ENCODE results near the gene KCNMA1. TPM values are rescaled to one million over a fixed set of nuclear protein-coding genes. Genes with fewer than 3 reads are reported as not detected.

Gene KCNMA1
- total and polyA plus RNA-seq, 7 donors = 15.3 to 427 (median 256) TPM

DNA sequence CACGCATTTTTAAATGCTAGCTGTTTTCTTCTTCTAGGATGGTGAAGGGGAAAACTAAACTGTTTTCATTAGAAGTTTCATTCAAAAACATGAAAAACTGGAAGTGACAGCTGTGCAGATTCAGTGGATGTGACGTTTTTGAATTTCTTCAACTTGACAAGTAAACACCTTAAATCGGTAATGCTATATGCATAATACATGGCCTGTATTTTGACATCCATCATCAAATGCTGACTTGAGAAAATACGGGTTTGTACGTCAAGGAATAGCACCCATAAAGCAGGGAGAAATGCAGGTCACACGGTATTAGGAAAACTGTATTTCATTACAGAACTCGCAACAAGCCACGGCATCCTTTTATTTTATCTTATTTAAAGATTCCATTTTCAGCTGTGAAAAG lies 720.5 kb downstream of the KCNMA1 start:
- H3K9me3 ChIP-seq = no peaks in the 10 kb centered on the region
- no peak for DNase-seq
- peaks cover 0 to 9% (median 0%) of the 10 kb centered on the region in 4 donors for H3K36me3 ChIP-seq
- WGBS, 2 donors = 94% methylated on average over 8 of the region's 8 CpGs
- intact Hi-C loops (cut with DNase I) = no loop called here
- H3K4me3 ChIP-seq = no peak overlapping the region
- no peak overlapping the region for H3K27ac ChIP-seq
- peaks cover 0 to 46% (median 31%) of the 10 kb centered on the region in 4 donors for H3K4me1 ChIP-seq
- TF ChIP-seq EP300 (IDR thresholded peaks at IDR 0.05) = no peak
- H3K27me3 ChIP-seq = no peaks in the 10 kb centered on the region

GRCh38 chr10:76916536-76916935 lies 721.1 kb downstream of the KCNMA1 start:
- intact Hi-C loops (cut with DNase I) = no loop called here
- Histone ChIP-seq H3K4me1 (peaks cover 0 to 46% (median 30%) of the 10 kb centered on the region in 4 donors), H3K9me3 (no peaks in the 10 kb centered on the region), H3K36me3 (peaks cover 0 to 9% (median 0%) of the 10 kb centered on the region in 4 donors), H3K27me3 (no peaks in the 10 kb centered on the region), H3K4me3 (no peak overlapping the region), H3K27ac (no peak overlapping the region)
- TF ChIP-seq POLR2A (IDR thresholded peaks at IDR 0.05) (no peak), POLR2AphosphoS5 (IDR thresholded peaks at IDR 0.05) (no peak), EP300 (IDR thresholded peaks at IDR 0.05) (no peak)
- TF ChIP-seq, protein P1, sequence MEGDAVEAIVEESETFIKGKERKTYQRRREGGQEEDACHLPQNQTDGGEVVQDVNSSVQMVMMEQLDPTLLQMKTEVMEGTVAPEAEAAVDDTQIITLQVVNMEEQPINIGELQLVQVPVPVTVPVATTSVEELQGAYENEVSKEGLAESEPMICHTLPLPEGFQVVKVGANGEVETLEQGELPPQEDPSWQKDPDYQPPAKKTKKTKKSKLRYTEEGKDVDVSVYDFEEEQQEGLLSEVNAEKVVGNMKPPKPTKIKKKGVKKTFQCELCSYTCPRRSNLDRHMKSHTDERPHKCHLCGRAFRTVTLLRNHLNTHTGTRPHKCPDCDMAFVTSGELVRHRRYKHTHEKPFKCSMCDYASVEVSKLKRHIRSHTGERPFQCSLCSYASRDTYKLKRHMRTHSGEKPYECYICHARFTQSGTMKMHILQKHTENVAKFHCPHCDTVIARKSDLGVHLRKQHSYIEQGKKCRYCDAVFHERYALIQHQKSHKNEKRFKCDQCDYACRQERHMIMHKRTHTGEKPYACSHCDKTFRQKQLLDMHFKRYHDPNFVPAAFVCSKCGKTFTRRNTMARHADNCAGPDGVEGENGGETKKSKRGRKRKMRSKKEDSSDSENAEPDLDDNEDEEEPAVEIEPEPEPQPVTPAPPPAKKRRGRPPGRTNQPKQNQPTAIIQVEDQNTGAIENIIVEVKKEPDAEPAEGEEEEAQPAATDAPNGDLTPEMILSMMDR (IDR thresholded peaks at IDR 0.05) = no peak
- WGBS, 2 donors = 93% methylated on average over 4 of the region's 4 CpGs
- DNase-seq = no peak

- H3K9me3 ChIP-seq = no peaks in the 10 kb centered on the region
- WGBS, 2 donors = 85 to 87% methylated on average over 2 of the region's 2 CpGs
- TF ChIP-seq, protein P1 (IDR thresholded peaks at IDR 0.05) = no peak
- TF ChIP-seq EP300 (IDR thresholded peaks at IDR 0.05) (no peak), POLR2AphosphoS5 (IDR thresholded peaks at IDR 0.05) (no peak), POLR2A (IDR thresholded peaks at IDR 0.05) (no peak)
- no peak overlapping the region for H3K27ac ChIP-seq
- peaks cover 0 to 46% (median 26%) of the 10 kb centered on the region in 4 donors for H3K4me1 ChIP-seq
- H3K27me3 ChIP-seq = no peaks in the 10 kb centered on the region
- intact Hi-C loops (cut with DNase I) = no loop called here
- H3K36me3 ChIP-seq = peaks cover 0 to 9% (median 0%) of the 10 kb centered on the region in 4 donors
- no peak for DNase-seq
- H3K4me3 ChIP-seq = no peak overlapping the region
Observed at GRCh38 chr10:76915316-76915715, 722.3 kb downstream of the KCNMA1 start.

- Histone ChIP-seq H3K27me3 (no peaks in the 10 kb centered on the region), H3K36me3 (peaks cover 0 to 24% (median 5%) of the 10 kb centered on the region in 4 donors), H3K4me3 (no peak overlapping the region), H3K4me1 (peaks cover 0 to 33% (median 15%) of the 10 kb centered on the region in 4 donors), H3K9me3 (no peaks in the 10 kb centered on the region), H3K27ac (peak overlapping the region in 1 of 4 donors; percentile 36)
- TF ChIP-seq, protein P1 (IDR thresholded peaks at IDR 0.05) = no peak
- TF ChIP-seq POLR2AphosphoS5 (IDR thresholded peaks at IDR 0.05) = no peak
- TF ChIP-seq EP300 (IDR thresholded peaks at IDR 0.05) = no peak
- TF ChIP-seq POLR2A (IDR thresholded peaks at IDR 0.05) = no peak
- intact Hi-C loops (cut with DNase I) = no loop called here
- no peak for DNase-seq
- WGBS, 2 donors = 24 to 64% methylated on average over 1 of the region's 1 CpG
Observed at GRCh38 chr10:76911184-76911583, 726.4 kb downstream of the KCNMA1 start.

DNA sequence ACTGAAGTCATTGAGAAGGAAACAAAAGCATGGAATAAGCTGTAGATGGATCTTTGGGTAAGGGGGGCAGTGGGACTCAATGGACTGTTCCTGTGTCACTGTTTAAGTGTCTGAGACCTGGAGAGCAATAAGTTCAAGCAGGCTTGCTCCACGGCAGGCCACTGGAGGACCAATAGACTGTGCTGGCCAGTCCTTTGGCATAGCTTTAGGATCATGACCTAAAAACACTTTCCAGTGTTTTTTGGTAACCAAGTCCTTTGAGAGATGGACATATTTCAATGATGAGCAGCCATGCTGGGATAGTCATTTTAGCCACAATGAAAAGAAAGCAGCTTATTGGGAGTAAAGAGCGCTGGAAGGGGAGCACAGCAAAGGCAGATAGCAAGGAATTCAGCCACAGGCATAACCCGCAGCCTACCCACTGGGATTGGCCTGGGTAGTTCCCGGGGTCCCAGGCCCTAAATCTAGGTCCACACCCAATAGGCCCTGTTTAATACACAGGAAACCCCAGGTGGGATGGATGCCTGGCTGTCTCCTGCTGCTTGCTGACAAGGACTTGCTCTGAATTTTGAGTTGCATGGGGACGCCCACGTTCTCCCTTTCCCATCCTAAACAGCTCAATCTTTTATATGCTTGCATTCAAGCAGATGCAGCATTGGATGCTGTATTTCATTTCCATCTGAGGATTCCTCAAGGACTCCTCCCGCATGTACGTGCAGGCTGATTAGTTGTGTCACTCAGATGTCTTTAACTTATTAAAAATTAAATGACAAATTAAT lies 727.2 kb downstream of the KCNMA1 start:
- H3K27me3 ChIP-seq = no peaks in the 10 kb centered on the region
- WGBS, 2 donors = 93% methylated on average over 8 of the region's 8 CpGs
- intact Hi-C loops (cut with DNase I) = no loop called here

More for the DNA sequence above, 727.2 kb downstream of the KCNMA1 start:
- no peak for TF ChIP-seq POLR2A (IDR thresholded peaks at IDR 0.05)
- TF ChIP-seq EP300 (IDR thresholded peaks at IDR 0.05) = no peak
- TF ChIP-seq POLR2AphosphoS5 (IDR thresholded peaks at IDR 0.05) = no peak
- TF ChIP-seq, protein P1 (IDR thresholded peaks at IDR 0.05) = no peak
- Histone ChIP-seq H3K9me3 (no peaks in the 10 kb centered on the region), H3K36me3 (peaks cover 0 to 24% (median 5%) of the 10 kb centered on the region in 4 donors), H3K4me3 (no peak overlapping the region), H3K4me1 (peaks cover 0 to 25% (median 16%) of the 10 kb centered on the region in 4 donors), H3K27ac (peak overlapping the region in 1 of 4 donors; percentile 1)
- DNase-seq = no peak
